GM12873 (cell line): ENCODE results near the gene GTPBP6.
A peak's percentile ranks its signal among the peaks of the same experiment; 100 is the strongest.

Experiments used
- TF ChIP-seq, protein P1 (sequence below): IDR thresholded peaks from 2 replicates; pipeline ENCODE4 v1.5.1; 2012; ENCODE audit warnings: low read depth, mild to moderate bottlenecking, moderate library complexity, low read length, control low read depth; ENCODE audit not compliant: insufficient read depth; ENCODE audit errors: missing control alignments

GTPBP6 gene

DNA sequence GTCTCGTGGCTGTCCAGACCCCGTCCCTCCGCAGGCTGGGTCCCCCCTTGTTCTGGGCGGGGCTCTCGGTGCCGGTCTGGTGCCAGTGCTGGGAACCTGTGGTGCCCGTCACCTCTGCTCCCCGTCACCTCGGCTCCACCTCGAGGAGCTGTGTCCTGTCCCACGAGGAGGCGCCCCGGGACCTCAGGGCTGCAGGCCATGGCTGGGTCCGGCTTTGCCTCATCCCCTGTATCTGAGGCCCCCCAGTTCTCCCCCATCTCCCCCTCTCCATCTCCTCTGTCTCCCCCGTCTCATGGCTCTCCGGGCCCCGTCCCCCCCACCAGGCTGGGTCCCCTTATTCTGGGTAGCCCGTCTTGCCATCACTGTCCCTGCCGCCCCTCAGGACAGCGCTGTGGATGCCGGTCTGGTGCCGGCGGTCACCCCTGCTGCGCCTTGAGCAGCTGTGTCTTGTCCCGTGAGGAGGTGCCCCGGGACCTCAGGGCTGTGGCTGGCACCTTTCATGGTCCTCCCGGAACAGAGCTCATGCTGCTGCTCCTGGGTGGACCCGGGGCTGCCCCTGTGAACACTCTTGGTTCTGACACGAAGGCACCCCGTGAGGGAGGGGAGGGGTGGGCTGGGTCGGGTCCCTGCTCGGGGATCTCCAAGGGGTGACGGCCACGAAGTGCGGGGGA, 13.4 kb upstream of the GTPBP6 start:
- TF ChIP-seq, protein P1, sequence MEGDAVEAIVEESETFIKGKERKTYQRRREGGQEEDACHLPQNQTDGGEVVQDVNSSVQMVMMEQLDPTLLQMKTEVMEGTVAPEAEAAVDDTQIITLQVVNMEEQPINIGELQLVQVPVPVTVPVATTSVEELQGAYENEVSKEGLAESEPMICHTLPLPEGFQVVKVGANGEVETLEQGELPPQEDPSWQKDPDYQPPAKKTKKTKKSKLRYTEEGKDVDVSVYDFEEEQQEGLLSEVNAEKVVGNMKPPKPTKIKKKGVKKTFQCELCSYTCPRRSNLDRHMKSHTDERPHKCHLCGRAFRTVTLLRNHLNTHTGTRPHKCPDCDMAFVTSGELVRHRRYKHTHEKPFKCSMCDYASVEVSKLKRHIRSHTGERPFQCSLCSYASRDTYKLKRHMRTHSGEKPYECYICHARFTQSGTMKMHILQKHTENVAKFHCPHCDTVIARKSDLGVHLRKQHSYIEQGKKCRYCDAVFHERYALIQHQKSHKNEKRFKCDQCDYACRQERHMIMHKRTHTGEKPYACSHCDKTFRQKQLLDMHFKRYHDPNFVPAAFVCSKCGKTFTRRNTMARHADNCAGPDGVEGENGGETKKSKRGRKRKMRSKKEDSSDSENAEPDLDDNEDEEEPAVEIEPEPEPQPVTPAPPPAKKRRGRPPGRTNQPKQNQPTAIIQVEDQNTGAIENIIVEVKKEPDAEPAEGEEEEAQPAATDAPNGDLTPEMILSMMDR: no peak

DNA sequence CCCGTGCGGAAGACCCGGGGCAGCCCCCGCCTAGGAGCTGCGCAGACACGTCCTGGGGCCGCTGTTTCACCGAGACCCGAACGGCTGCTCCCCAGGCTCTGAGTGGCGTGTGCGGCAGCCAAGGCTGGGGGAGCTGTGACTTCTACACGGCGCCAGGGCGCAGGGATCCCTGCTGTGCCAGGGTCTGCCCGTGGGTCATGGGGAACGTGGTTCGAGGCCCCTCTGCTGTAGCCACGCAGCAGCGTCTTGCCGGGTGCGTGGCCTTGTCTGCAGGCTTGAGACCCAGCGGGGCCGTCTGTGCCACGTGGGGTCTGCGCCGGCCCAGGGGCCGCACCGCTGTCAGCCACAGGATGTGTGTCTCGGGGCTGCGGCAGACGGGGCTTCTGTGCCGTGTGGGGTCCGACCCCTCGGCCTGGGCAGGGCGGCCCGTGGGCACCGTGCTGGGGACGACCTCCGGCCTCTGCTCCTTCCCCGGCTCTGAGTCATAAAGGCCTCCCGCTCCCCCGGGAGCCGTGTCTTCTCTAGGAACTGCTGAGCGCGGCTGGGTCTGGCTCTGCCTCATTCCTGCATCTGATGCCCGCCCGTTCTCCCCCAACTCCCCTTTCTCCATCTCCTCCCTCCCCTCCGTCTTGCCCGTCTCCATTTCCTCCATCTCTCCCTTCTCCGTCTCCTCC, 12.7 kb upstream of the GTPBP6 start:
- TF ChIP-seq, protein P1: no peak

DNA sequence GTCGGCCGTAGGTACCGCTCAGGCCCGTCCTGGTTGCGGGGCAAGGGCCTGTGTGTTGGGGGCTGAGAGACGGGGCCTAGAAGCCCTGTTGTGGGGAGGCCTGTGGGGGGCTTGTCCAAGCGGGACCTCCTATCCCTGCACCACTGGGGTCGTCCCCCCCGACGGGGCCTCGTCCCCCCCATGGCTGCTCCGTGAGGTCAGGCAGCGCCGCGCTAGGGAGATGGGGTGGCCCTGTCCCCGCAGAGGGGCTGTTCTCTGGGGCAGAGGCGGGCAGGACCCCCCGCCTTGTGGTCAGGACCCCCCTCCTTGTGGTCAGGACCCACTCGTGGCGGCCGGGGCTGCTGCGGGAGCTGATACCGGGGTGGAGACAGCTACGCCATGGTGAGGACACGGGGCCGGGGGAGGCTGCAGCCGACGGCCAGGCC, 12.1 kb upstream of the GTPBP6 start:
- TF ChIP-seq, protein P1: no peak

DNA sequence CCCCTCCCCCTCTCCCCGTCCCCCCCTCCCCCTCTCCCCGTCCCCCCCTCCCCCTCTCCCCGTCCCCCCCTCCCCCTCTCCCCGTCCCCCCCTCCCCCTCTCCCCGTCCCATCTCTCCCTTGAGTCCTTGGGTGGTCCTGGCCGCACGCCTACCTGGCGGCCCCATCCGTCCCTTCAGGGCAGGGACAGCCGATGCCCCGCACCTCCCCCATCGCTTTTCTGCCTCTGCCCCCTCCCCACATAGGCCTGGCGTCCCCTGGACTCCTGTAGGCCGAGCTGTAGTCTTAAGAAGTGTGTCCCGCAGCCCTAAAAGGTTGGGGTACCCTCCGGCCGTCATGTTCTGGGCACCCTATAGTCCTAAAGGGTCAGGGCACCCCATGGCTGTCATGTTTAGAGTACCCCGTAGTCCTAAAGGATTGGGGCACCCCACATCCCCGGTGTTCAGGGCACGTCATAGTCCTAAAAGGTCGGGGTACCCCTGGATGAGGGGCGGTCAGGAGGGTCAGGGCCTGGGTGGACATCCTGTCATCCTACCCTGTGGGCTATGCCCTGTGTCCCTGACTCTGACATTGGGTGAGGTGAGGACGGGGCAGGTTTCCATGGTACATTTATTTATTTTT, 10.8 kb upstream of the GTPBP6 start:
- TF ChIP-seq, protein P1: no peak

DNA sequence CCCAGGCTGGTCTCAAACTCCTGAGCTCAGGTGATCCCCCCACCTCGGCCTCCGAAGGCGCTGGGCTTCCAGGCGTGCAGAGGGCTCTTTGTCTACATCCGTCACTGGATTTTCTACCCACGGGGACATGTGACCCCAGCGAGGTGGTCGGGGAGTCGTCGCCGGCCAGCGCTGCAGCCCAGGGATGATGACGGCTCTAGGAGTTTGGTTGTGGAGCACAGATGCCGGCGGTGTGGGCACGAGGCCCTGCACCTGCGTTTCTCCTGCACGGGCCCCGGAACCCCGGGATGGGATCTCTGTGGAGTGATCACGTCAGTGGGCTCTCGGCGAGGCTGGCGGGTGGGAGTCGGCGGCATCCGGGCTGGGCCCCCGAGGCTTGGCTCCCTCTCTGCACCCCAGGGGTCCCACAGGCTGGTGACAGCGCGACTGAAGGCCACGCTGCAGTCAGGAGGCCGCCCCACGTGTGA, 9.1 kb upstream of the GTPBP6 start:
- TF ChIP-seq, protein P1: no peak

DNA sequence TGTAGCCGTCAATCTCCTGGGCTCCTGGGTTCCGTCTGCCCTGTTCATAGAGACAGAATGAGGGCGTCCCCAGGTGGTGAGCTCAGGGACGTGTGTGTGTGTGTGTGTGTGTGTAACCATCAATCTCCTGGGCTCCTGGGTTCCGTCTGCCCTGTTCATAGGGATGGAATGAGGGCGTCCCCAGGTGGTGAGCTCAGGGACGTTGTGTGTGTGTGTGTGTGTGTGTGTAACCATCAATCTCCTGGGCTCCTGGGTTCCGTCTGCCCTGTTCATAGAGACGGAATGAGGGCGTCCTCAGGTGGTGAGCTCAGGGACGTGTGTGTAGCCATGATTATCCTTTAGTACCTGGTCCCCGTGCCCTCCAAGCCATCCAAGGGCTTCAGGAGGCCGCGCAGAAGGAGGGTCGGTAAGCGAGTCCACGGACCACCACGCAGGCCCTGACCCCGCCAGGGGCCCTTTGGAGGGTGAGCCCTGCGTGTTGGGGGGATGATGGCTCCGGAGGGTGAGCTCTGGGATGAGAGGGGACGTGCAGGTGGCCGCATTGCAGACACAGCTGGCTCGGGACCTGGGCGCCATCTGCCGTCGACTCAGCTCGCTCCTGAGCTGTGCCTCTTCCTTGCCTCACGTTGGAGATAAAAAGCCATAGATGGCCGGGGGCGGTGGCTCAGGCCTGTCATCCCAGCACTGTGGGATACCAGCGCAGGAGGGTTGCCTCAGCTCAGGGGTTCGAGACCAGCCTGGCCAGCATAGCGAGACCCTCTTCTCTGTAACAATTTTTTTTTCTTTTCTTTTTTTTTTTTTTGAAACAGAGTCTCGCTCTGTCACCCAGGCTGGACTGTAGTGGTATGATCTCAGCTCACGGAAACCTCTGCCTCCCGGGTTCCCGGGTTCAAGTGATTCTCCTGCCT, 5.4 kb upstream of the GTPBP6 start:
- TF ChIP-seq, protein P1: peak; percentile 13
